ENCODE data around the gene PROS1. TPM values are rescaled to one million over a fixed set of nuclear protein-coding genes. Genes with fewer than 3 reads are reported as not detected.

PROS1 gene
- total and polyA plus RNA-seq, 2 donors (not counting 3 experiments of a cell fraction or from before 2014, with no cell fraction given): 2.6 to 5.2 TPM

DNA sequence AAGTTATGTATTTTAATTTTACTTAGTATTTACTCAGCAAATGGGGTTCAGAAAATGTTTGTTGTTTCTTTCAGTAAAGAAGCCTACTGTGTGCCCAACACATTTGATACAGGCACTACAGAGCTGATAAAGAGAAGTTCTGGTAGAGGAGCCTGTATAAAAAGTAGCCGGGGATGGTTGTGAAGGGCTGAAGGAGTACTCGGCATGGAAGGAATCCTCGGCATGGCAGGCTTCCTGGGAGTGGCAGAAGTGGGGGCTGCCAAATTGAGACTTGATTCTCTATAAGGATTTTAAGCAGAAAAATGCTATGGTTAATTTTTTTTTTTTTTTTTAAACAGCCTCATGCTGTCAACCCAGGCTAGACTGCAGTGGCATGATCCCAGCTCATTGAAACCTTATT is 15.5 kb upstream of the PROS1 start:
- no peaks in the 10 kb centered on the region for H4K20me1 ChIP-seq (replicated peaks; ENCODE audit: control insufficient read depth, extremely low read depth, insufficient read depth, low read length)
- no TSS peak for BruUV-seq (replicated peaks)
- H3K9me3 ChIP-seq (replicated peaks; ENCODE audit: control insufficient read depth, insufficient read depth, low read length): no peaks in the 10 kb centered on the region
- intact Hi-C loops (cut with micrococcal nuclease): no loop called here
- no peak overlapping the region for H3K9ac ChIP-seq (replicated peaks; ENCODE audit: extremely low read depth, insufficient read depth, low read length)
- H3K27ac ChIP-seq (ENCODE audit: insufficient read depth, low read depth, low read length): no peak overlapping the region
- H3K79me2 ChIP-seq (ENCODE audit: control insufficient read depth, insufficient read depth, low read length): peaks cover 7% of the 10 kb centered on the region
- ChIA-PET CTCF (interaction anchor here (1.1 to 2.2 kb wide), 3 partner anchors 15 to 80 kb away, joined by 3 to 6 read pairs (median 4); no protein-coding TSS in a partner anchor), POLR2A (no interaction called here)
- H3K4me1 ChIP-seq (ENCODE audit: control insufficient read depth, extremely low read depth, insufficient read depth, low read length): peaks cover 9% of the 10 kb centered on the region
- no peak for TF ChIP-seq POLR2AphosphoS5 (IDR thresholded peaks at IDR 0.05; ENCODE audit: insufficient read depth, low read depth, low read length)
- TF ChIP-seq, protein P1, sequence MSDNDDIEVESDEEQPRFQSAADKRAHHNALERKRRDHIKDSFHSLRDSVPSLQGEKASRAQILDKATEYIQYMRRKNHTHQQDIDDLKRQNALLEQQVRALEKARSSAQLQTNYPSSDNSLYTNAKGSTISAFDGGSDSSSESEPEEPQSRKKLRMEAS (IDR thresholded peaks at IDR 0.05; ENCODE audit: insufficient read depth, insufficient read length): no peak
- no peak for TF ChIP-seq FOS (IDR thresholded peaks at IDR 0.05; ENCODE audit: borderline replicate concordance, insufficient read depth, low read length)
- no peak for TF ChIP-seq EZH2 (IDR thresholded peaks at IDR 0.05; ENCODE audit: borderline replicate concordance, low read depth, low read length, severe bottlenecking)
- TF ChIP-seq, protein P2, sequence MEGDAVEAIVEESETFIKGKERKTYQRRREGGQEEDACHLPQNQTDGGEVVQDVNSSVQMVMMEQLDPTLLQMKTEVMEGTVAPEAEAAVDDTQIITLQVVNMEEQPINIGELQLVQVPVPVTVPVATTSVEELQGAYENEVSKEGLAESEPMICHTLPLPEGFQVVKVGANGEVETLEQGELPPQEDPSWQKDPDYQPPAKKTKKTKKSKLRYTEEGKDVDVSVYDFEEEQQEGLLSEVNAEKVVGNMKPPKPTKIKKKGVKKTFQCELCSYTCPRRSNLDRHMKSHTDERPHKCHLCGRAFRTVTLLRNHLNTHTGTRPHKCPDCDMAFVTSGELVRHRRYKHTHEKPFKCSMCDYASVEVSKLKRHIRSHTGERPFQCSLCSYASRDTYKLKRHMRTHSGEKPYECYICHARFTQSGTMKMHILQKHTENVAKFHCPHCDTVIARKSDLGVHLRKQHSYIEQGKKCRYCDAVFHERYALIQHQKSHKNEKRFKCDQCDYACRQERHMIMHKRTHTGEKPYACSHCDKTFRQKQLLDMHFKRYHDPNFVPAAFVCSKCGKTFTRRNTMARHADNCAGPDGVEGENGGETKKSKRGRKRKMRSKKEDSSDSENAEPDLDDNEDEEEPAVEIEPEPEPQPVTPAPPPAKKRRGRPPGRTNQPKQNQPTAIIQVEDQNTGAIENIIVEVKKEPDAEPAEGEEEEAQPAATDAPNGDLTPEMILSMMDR (IDR thresholded peaks at IDR 0.05; ENCODE audit: extremely low read depth in 1 of 2, insufficient read depth in 1 of 2, low read depth in 1 of 2, low read length in 2 of 2): no peak
- no peak for TF ChIP-seq JUN (IDR thresholded peaks at IDR 0.05; ENCODE audit: borderline replicate concordance, insufficient read depth, insufficient read length, low read depth)
- no peak for TF ChIP-seq POLR2A (IDR thresholded peaks at IDR 0.05; ENCODE audit: low read depth, low read length)
- TF ChIP-seq MYC (IDR thresholded peaks at IDR 0.05; ENCODE audit: low read depth, low read length): no peak
- TF ChIP-seq GATA2 (IDR thresholded peaks at IDR 0.05; ENCODE audit: insufficient read depth, insufficient read length, low read depth, low read length): no peak
- H3K9me1 ChIP-seq (replicated peaks; ENCODE audit: control insufficient read depth, extremely low read depth, insufficient read depth, low read length): no peaks in the 10 kb centered on the region
- H3K4me3 ChIP-seq (replicated peaks in 1 of 3; ENCODE audit: insufficient read depth in 1 of 3, low read depth in 1 of 3, low read length in 3 of 3): no peak overlapping the region
- FAIRE-seq: no peak
- DNase-seq (ENCODE audit: low read depth, low spot score): no peak
- dilution Hi-C loops (cut with MboI; ENCODE audit: extremely low pct_ligation_motif_present, low sequenced_read_pairs): no loop called here
- H3K36me3 ChIP-seq (ENCODE audit: control insufficient read depth in 2 of 2, extremely low read depth in 1 of 2, insufficient read depth in 2 of 2, low read length in 2 of 2): no peaks in the 10 kb centered on the region
- no peaks in the 10 kb centered on the region for H3K27me3 ChIP-seq (ENCODE audit: control insufficient read depth in 2 of 2, insufficient read depth in 2 of 2, low read length in 2 of 2)
- H3K4me2 ChIP-seq (ENCODE audit: insufficient read depth, low read length): no peak overlapping the region
- no peak overlapping the region for H2AFZ ChIP-seq (ENCODE audit: low read depth, low read length)
